ENCODE results near the gene AP1G1.

The AP1G1 gene

GRCh38 chr16:71758293-71758760 lies 50.3 kb downstream of the AP1G1 start:
- in situ Hi-C loops (cut with MboI; ENCODE audit: low sequenced_read_pairs) = no loop called here

- in situ Hi-C loops (cut with MboI; ENCODE audit: low sequenced_read_pairs) = no loop called here
Measured at GRCh38 chr16:71754652-71755051, 54.0 kb downstream of the AP1G1 start.

GRCh38 chr16:71754108-71754507 lies 54.5 kb downstream of the AP1G1 start:
- in situ Hi-C loops (cut with MboI; ENCODE audit: low sequenced_read_pairs) = no loop called here

GRCh38 chr16:71748226-71748625 lies 60.4 kb downstream of the AP1G1 start:
- in situ Hi-C loops (cut with MboI; ENCODE audit: low sequenced_read_pairs) = no loop called here

GRCh38 chr16:71746442-71747046 lies 62.1 kb downstream of the AP1G1 start:
- in situ Hi-C loops (cut with MboI; ENCODE audit: low sequenced_read_pairs) = no loop called here

- in situ Hi-C loops (cut with MboI; ENCODE audit: low sequenced_read_pairs) = no loop called here
Measured at GRCh38 chr16:71738855-71739254, 69.8 kb downstream of the AP1G1 start.

- in situ Hi-C loops (cut with MboI; ENCODE audit: low sequenced_read_pairs) = no loop called here
Measured at GRCh38 chr16:71737501-71737900, 71.1 kb downstream of the AP1G1 start.

GRCh38 chr16:71734511-71734910 lies 74.1 kb downstream of the AP1G1 start:
- in situ Hi-C loops (cut with MboI; ENCODE audit: low sequenced_read_pairs) = no loop called here

GRCh38 chr16:71732587-71732986 lies 76.0 kb downstream of the AP1G1 start:
- in situ Hi-C loops (cut with MboI; ENCODE audit: low sequenced_read_pairs) = no loop called here

- in situ Hi-C loops (cut with MboI; ENCODE audit: low sequenced_read_pairs) = no loop called here
Measured at GRCh38 chr16:71727551-71728324, 80.9 kb downstream of the AP1G1 start.

GRCh38 chr16:71726476-71727315 lies 81.9 kb downstream of the AP1G1 start:
- in situ Hi-C loops (cut with MboI; ENCODE audit: low sequenced_read_pairs) = no loop called here

GRCh38 chr16:71724320-71724751 lies 84.3 kb downstream of the AP1G1 start, which contains the start of gene PHLPP2:
TSS of gene PHLPP2 (minus strand) at chr16:71724701. CDS start at chr16:71714795, 9,906 bp downstream.
- in situ Hi-C loops (cut with MboI; ENCODE audit: low sequenced_read_pairs) = no loop called here

- in situ Hi-C loops (cut with MboI; ENCODE audit: low sequenced_read_pairs) = no loop called here
Measured at GRCh38 chr16:71723537-71724319, 84.9 kb downstream of the AP1G1 start.

GRCh38 chr16:71722801-71723536 lies 85.7 kb downstream of the AP1G1 start:
- in situ Hi-C loops (cut with MboI; ENCODE audit: low sequenced_read_pairs) = no loop called here

- in situ Hi-C loops (cut with MboI; ENCODE audit: low sequenced_read_pairs) = no loop called here
Measured at GRCh38 chr16:71721066-71721740, 87.4 kb downstream of the AP1G1 start.

GRCh38 chr16:71712501-71712900 lies 96.1 kb downstream of the AP1G1 start:
- in situ Hi-C loops (cut with MboI; ENCODE audit: low sequenced_read_pairs) = no loop called here

GRCh38 chr16:71711789-71712188 lies 96.8 kb downstream of the AP1G1 start:
- in situ Hi-C loops (cut with MboI; ENCODE audit: low sequenced_read_pairs) = no loop called here

- in situ Hi-C loops (cut with MboI; ENCODE audit: low sequenced_read_pairs) = no loop called here
Measured at GRCh38 chr16:71709229-71709781, 99.3 kb downstream of the AP1G1 start.

GRCh38 chr16:71708696-71709095 lies 99.9 kb downstream of the AP1G1 start:
- in situ Hi-C loops (cut with MboI; ENCODE audit: low sequenced_read_pairs) = no loop called here

Data from hTERT RPE-1 (cell line).